Endothelial cell (in vitro differentiated cells): Measurements from ENCODE around the gene MFSD12. TPM values are rescaled to one million over a fixed set of nuclear protein-coding genes. Genes with fewer than 3 reads are reported as not detected.

ENCODE experiments used
- DNase-seq: peaks from one replicate; pipeline ENCODE4 v3.0.0; 2021; ENCODE audit warnings: low spot score
- H3K27ac Mint-ChIP-seq: one replicate; pipeline ENCODE4 v1.8.0; 2021; ENCODE audit warnings: mixed read lengths, inconsistent platforms; ENCODE audit not compliant: unreplicated experiment
- H3K27me3 Mint-ChIP-seq: one replicate; pipeline ENCODE4 v1.8.0; 2021; ENCODE audit warnings: mild to moderate bottlenecking, moderate library complexity, mixed read lengths, inconsistent platforms; ENCODE audit not compliant: unreplicated experiment
- H3K36me3 Mint-ChIP-seq: one replicate; pipeline ENCODE4 v1.8.0; 2021; ENCODE audit warnings: mild to moderate bottlenecking, low read depth, mixed read lengths, inconsistent platforms; ENCODE audit not compliant: unreplicated experiment
- H3K4me1 Mint-ChIP-seq: one replicate; pipeline ENCODE4 v1.8.0; 2021; ENCODE audit warnings: mild to moderate bottlenecking, mixed read lengths, inconsistent platforms; ENCODE audit not compliant: unreplicated experiment
- H3K4me3 Mint-ChIP-seq: one replicate; pipeline ENCODE4 v1.8.0; 2021; ENCODE audit warnings: mild to moderate bottlenecking, mixed read lengths, inconsistent platforms; ENCODE audit not compliant: unreplicated experiment
- H3K9me3 Mint-ChIP-seq: one replicate; pipeline ENCODE4 v1.8.0; 2021; ENCODE audit warnings: mixed read lengths, inconsistent platforms; ENCODE audit not compliant: unreplicated experiment
- total RNA-seq: library from RNA; stranded (reverse); fragmentation: NEBNext Ultra II Directional; extraction: Animal tissue kit (Norgen Biotek cat#: 25700); gene quantifications from one replicate; pipeline ENCODE4 v1.2.1, GENCODE V29; 2021; ENCODE audit not compliant: unreplicated experiment
- TF ChIP-seq, protein P1 (sequence below): fragments of 200-600 bp; sonication (generic); IDR thresholded peaks from one replicate; pipeline ENCODE4 v1.5.0; 2021; ENCODE audit warnings: antibody characterized with exemption; ENCODE audit not compliant: unreplicated experiment

The MFSD12 gene
- total RNA-seq, 1 donor from 2014 or later, result 54.5 TPM

DNA sequence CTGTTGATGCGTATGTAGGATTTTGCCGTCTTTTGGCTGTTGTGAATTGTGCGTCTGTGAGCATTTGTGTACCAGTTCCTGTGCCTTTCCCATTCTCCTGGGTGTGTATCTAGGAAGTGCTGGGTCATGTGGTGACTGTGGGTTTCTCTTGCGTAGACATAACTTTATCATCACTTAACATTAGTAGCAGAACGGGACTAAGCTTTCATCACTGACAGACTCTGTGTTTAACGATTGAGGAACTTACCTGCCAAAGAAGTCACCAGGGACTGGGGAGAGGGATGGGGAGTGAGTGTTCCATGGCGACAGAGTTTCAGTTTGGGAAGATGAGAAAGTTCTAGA, 36.3 kb downstream of the MFSD12 start:
- no peaks in the 10 kb centered on the region for H3K4me1 Mint-ChIP-seq
- no peak for DNase-seq
- no peaks in the 10 kb centered on the region for H3K9me3 Mint-ChIP-seq
- peak overlapping the region; percentile 28 for H3K4me3 Mint-ChIP-seq
- peaks cover 3% of the 10 kb centered on the region for H3K36me3 Mint-ChIP-seq
- H3K27ac Mint-ChIP-seq, result peak overlapping the region; percentile 5
- H3K27me3 Mint-ChIP-seq, result peaks cover 4% of the 10 kb centered on the region
- TF ChIP-seq, protein P1, sequence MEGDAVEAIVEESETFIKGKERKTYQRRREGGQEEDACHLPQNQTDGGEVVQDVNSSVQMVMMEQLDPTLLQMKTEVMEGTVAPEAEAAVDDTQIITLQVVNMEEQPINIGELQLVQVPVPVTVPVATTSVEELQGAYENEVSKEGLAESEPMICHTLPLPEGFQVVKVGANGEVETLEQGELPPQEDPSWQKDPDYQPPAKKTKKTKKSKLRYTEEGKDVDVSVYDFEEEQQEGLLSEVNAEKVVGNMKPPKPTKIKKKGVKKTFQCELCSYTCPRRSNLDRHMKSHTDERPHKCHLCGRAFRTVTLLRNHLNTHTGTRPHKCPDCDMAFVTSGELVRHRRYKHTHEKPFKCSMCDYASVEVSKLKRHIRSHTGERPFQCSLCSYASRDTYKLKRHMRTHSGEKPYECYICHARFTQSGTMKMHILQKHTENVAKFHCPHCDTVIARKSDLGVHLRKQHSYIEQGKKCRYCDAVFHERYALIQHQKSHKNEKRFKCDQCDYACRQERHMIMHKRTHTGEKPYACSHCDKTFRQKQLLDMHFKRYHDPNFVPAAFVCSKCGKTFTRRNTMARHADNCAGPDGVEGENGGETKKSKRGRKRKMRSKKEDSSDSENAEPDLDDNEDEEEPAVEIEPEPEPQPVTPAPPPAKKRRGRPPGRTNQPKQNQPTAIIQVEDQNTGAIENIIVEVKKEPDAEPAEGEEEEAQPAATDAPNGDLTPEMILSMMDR, result no peak

DNA sequence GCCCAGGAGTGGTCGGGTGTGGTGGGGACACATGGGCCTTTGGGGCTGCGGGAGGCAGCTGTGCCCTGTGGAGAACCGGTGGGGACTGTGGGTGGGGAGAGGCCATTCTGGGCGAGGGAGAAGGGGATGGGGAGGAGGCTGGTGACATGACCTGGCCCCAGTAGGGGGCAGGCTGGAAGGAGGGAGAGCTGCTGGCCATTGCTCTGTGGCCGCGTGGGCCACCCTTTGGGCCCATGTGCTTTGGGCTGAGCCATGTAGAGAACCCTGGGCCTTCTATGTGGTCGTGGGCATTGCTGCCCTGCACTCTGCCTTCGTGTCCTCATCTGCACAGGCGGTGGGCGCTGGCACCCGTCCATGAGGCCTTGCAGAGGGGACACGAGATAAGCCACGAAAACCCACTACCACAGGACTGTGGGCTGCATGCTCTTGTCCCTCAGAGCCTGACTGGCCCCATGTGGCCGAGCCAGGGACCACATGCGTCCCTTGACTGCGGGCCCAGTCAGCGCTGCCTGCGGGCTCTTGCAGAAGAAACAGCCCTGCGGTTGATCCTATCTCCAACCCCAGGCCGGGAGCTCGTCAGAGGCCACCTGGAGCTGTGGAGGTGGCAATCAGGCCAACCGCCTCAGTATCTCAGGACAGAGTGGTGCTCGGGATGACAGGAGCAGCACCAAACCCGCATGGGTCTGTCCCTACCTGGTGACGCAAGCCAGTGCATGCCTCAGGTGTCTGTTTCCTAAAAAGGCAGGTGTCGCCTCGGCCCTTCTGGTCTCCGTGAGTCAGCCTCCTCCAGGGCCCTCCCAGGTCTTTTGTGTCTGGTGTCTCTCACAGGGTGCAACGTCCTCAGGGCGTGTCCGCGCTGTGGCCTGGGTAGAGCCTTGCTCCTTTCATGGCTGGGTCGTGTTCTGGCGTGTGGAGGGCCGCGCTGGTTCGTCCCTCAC, 37.0 kb downstream of the MFSD12 start:
- no peaks in the 10 kb centered on the region for H3K4me1 Mint-ChIP-seq
- H3K27ac Mint-ChIP-seq, result peak overlapping the region; percentile 5
- peaks cover 4% of the 10 kb centered on the region for H3K27me3 Mint-ChIP-seq
- no peak for DNase-seq
- H3K4me3 Mint-ChIP-seq, result peak overlapping the region; percentile 28
- no peaks in the 10 kb centered on the region for H3K9me3 Mint-ChIP-seq
- H3K36me3 Mint-ChIP-seq, result peaks cover 3% of the 10 kb centered on the region
- TF ChIP-seq, protein P1, result peak; percentile 17

DNA sequence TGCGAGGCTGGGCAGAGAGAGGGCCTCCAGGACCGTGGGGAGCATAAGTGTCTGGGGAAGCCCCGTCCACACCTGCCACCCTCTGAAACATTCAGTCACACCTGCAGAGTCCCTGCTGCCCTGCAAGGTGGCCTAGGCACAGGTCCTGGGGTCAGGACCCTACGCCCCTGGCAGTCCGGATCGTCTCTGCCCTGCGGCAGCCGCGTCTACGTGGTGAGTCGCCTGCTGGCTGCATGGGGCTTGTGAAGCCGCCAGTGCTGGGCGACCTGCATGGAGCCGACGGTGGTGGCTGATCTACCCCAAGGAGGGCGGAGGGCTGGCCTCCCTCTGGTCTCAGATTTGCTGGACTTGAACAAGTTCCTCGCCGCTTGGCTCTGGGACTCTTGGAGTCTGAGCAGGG, 38.3 kb downstream of the MFSD12 start:
- H3K27ac Mint-ChIP-seq, result no peak overlapping the region
- peaks cover 5% of the 10 kb centered on the region for H3K36me3 Mint-ChIP-seq
- peaks cover 7% of the 10 kb centered on the region for H3K27me3 Mint-ChIP-seq
- no peaks in the 10 kb centered on the region for H3K4me1 Mint-ChIP-seq
- DNase-seq, result no peak
- H3K4me3 Mint-ChIP-seq, result no peak overlapping the region
- no peaks in the 10 kb centered on the region for H3K9me3 Mint-ChIP-seq
- TF ChIP-seq, protein P1, result no peak

DNA sequence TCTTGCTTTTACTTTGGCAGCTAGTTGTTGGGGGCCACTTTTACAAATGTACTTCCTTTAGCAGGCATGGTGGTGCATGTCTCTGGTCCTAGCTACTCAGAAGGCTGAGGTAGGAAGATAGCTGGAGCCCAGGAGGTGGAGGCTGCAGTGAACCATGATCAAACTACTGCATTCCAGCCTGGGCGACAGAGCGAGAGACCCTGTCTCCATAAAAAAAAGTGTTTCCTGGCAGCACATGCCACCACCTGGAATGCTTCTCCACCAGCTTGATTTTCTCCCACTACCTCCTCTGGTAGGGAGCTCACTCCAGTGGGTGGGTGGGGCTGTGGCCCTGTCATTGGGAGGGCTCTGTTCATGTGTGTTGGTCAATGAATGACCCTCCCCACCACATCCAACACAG, 38.7 kb downstream of the MFSD12 start:
- TF ChIP-seq, protein P1, result no peak
- Mint-ChIP-seq H3K4me1 (no peaks in the 10 kb centered on the region), H3K9me3 (no peaks in the 10 kb centered on the region), H3K4me3 (no peak overlapping the region), H3K27ac (no peak overlapping the region), H3K27me3 (peaks cover 7% of the 10 kb centered on the region), H3K36me3 (peaks cover 5% of the 10 kb centered on the region)
- DNase-seq, result no peak

DNA sequence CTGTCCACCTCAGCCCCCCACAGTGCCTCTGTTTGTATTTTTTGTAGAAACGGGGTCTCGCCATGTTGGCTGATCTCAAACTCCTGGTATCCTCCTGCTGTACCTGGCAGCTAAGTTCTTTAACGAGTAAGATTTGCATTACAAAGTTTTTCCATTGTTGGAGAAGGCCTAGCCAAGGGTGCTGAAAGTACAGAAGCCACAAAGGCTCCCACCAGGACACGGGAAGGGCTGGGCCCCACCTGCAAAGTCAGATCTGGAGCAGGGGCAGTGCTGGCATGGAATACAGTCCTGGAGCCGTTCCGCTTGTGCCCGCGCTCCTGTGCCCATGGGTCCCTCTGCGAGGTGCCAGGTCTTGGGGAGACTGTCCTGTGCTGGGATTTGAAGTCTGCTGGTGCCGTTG, 39.1 kb downstream of the MFSD12 start:
- Mint-ChIP-seq H3K4me3 (no peak overlapping the region), H3K4me1 (no peaks in the 10 kb centered on the region), H3K36me3 (peaks cover 5% of the 10 kb centered on the region), H3K9me3 (no peaks in the 10 kb centered on the region), H3K27me3 (peaks cover 7% of the 10 kb centered on the region), H3K27ac (no peak overlapping the region)
- no peak for DNase-seq
- TF ChIP-seq, protein P1, result no peak
